SK-N-SH (cell line): ENCODE data around the gene MRPL2. TPM values are rescaled to one million over a fixed set of nuclear protein-coding genes. Genes with fewer than 3 reads are reported as not detected.

Experiments
- CTCF ChIA-PET: fragments of 300-600, 350-600 bp; formaldehyde crosslinking; extraction: SDS; loops from one replicate; lab custom pipeline; 2021; lab: Yijun Ruan, JAX
- POLR2A ChIA-PET: fragments of 350-600 bp; sonication (Branson Sonifier 250); formaldehyde crosslinking; extraction: SDS; loops from one replicate; lab custom pipeline; 2020; ENCODE audit warnings: antibody characterized with exemption, inconsistent platforms; lab: Yijun Ruan, JAX
- DNase-seq: peaks from one replicate; pipeline ENCODE4 v3.0.0; 2012
- H2AFZ ChIP-seq: fragments of 200-600 bp; sonication (generic); 2 replicates; pipeline ENCODE4 v1.8.1; 2016; ENCODE audit warnings: antibody characterized with exemption, mild to moderate bottlenecking, low read depth
- H3F3A ChIP-seq: fragments of 200-600 bp; sonication (generic); replicated peaks from 2 replicates; pipeline ENCODE3; 2016; ENCODE audit warnings: antibody characterized with exemption, mild to moderate bottlenecking; ENCODE audit not compliant: insufficient read depth
- H3K27ac ChIP-seq, 2 experiments: fragments of 200-500 bp in 1 of 2; fragments of 200-600 bp in 1 of 2; sonication (Bioruptor generic) in 1 of 2; sonication (generic), shearing (Covaris generic) in 1 of 2; 2 replicates each; pipeline versions ENCODE4 v1.5.1 to v1.6.1; 2014 to 2016; ENCODE audit warnings: low read depth in 2 of 2, inconsistent platforms in 1 of 2, low read length in 1 of 2, mild to moderate bottlenecking in 1 of 2, mixed read lengths in 1 of 2
- H3K27me3 ChIP-seq: fragments of 200-600 bp; sonication (generic), shearing (Covaris generic); 2 replicates; pipeline ENCODE4 v1.6.1; 2016; ENCODE audit warnings: mixed run types; ENCODE audit not compliant: insufficient read depth
- H3K36me3 ChIP-seq, 2 experiments: fragments of 200-500 bp in 1 of 2; fragments of 200-600 bp in 1 of 2; sonication (Bioruptor generic) in 1 of 2; sonication (generic) in 1 of 2; replicated peaks in 1 of 2; 2 replicates each; pipeline versions ENCODE3 to v1.5.1; 2014 to 2016; ENCODE audit warnings: low read length in 1 of 2, mild to moderate bottlenecking in 1 of 2; ENCODE audit not compliant: insufficient read depth in 2 of 2, control insufficient read depth in 1 of 2
- H3K4me1 ChIP-seq, 2 experiments: fragments of 200-500 bp in 1 of 2; fragments of 200-600 bp in 1 of 2; sonication (Bioruptor generic) in 1 of 2; sonication (generic), shearing (Covaris generic) in 1 of 2; 2 replicates each; pipeline versions ENCODE4 v1.5.1 to v1.6.1; 2014 to 2016; ENCODE audit warnings: low read depth in 1 of 2, low read length in 1 of 2, mixed run types in 1 of 2; ENCODE audit not compliant: insufficient read depth in 2 of 2, control insufficient read depth in 1 of 2
- H3K4me2 ChIP-seq: fragments of 200-600 bp; sonication (generic), shearing (Covaris generic); 2 replicates; pipeline ENCODE4 v1.6.1; 2017; ENCODE audit warnings: mixed run types
- H3K4me3 ChIP-seq, 2 experiments: fragments of 200-500 bp in 1 of 2; fragments of 200-600 bp in 1 of 2; sonication (Bioruptor generic) in 1 of 2; sonication (generic), shearing (Covaris generic) in 1 of 2; 2 replicates each; pipeline versions ENCODE4 v1.5.1 to v1.8.1; 2014 to 2016; ENCODE audit warnings: low read depth in 2 of 2, inconsistent platforms in 1 of 2, low read length in 1 of 2, mild to moderate bottlenecking in 1 of 2, mixed read lengths in 1 of 2, moderate library complexity in 1 of 2
- H3K79me2 ChIP-seq: fragments of 200-600 bp; sonication (generic); 2 replicates; pipeline ENCODE4 v1.8.1; 2017; ENCODE audit warnings: mild to moderate bottlenecking; ENCODE audit not compliant: insufficient read depth
- H3K9ac ChIP-seq: fragments of 200-600 bp; sonication (generic); 2 replicates; pipeline ENCODE4 v1.6.1; 2017; ENCODE audit warnings: mixed run types
- H3K9me2 ChIP-seq: fragments of 200-600 bp; sonication (generic); 2 replicates; pipeline ENCODE4 v1.6.1; 2017; ENCODE audit warnings: mixed run types
- H3K9me3 ChIP-seq: fragments of 200-600 bp; sonication (generic); 2 replicates; pipeline ENCODE4 v1.6.1; 2017; ENCODE audit warnings: mixed run types, mild to moderate bottlenecking, moderate library complexity
- H4K20me1 ChIP-seq: fragments of 200-600 bp; sonication (generic); 2 replicates; pipeline ENCODE4 v1.6.1; 2017; ENCODE audit warnings: mild to moderate bottlenecking, mixed run types; ENCODE audit not compliant: insufficient read depth
- CHD2 ChIP-seq: fragments of 150-350 bp; IDR thresholded peaks from 2 replicates; pipeline ENCODE4 v1.6.1; 2018; ENCODE audit warnings: low read length; ENCODE audit not compliant: partially characterized antibody
- ELF1 ChIP-seq: IDR thresholded peaks from 2 replicates; pipeline ENCODE4 v1.4.0; 2012
- EP300 ChIP-seq, 2 experiments: IDR thresholded peaks; 2 replicates each; pipeline versions ENCODE4 v1.4.0 to v1.6.1; 2012; ENCODE audit warnings: borderline replicate concordance in 1 of 2, low read depth in 1 of 2, low read length in 1 of 2
- EZH2phosphoT487 ChIP-seq: fragments of 200-600 bp; sonication (generic); IDR thresholded peaks from 2 replicates; pipeline ENCODE4 v1.6.1; 2017; ENCODE audit warnings: low read depth, mixed run types, mild to moderate bottlenecking, antibody characterized with exemption, moderate library complexity, borderline replicate concordance
- FOXJ3 ChIP-seq: sonication (generic); formaldehyde crosslinking; IDR thresholded peaks from 2 replicates; pipeline ENCODE4 v1.5.1; 2020; ENCODE audit warnings: mild to moderate bottlenecking, missing genetic modification reagents
- GABPA ChIP-seq: IDR thresholded peaks from 2 replicates; pipeline ENCODE4 v1.4.0; 2012; ENCODE audit warnings: low read depth, mild to moderate bottlenecking
- GATA2 ChIP-seq: sonication (generic); formaldehyde crosslinking; IDR thresholded peaks from 2 replicates; pipeline ENCODE4 v1.5.0; 2020; ENCODE audit warnings: mild to moderate bottlenecking, missing genetic modification reagents
- JUND ChIP-seq: IDR thresholded peaks from 2 replicates; pipeline ENCODE4 v1.4.0; 2012
- MAX ChIP-seq: IDR thresholded peaks from 2 replicates; pipeline ENCODE4 v1.4.0; 2012; ENCODE audit warnings: low read depth
- POLR2AphosphoS5 ChIP-seq: IDR thresholded peaks from 2 replicates; pipeline ENCODE4 v1.6.1; 2012; ENCODE audit warnings: low read depth, low read length
- TAF1 ChIP-seq: IDR thresholded peaks from 2 replicates; pipeline ENCODE4 v1.6.1; 2012; ENCODE audit warnings: low read depth, mild to moderate bottlenecking, low read length, moderate library complexity, borderline replicate concordance
- TCF12 ChIP-seq: IDR thresholded peaks from 2 replicates; pipeline ENCODE4 v1.4.0; 2012
- TEAD4 ChIP-seq: IDR thresholded peaks from 2 replicates; pipeline ENCODE4 v1.4.0; 2012; ENCODE audit warnings: mild to moderate bottlenecking, borderline replicate concordance; ENCODE audit not compliant: insufficient read depth
- USF1 ChIP-seq: IDR thresholded peaks from 2 replicates; pipeline ENCODE4 v1.4.0; 2012; ENCODE audit warnings: low read depth, borderline replicate concordance
- WGBS: methylation state at CpG from one replicate; pipeline ENCODE4 v1.1.6; 2017; ENCODE audit warnings: low lambda C conversion rate; 5-methylcytosine and 5-hydroxymethylcytosine counted together
- polyA plus RNA-seq, 3 experiments: library from polyadenylated mRNA; depleted of rRNA; stranded (reverse); fragments of >200 nt; gene quantifications; 2 replicates each; pipeline ENCODE4 v1.2.3, GENCODE V29; 2012
- TF ChIP-seq, protein P1 (sequence below): fragments of 200-600 bp; sonication (generic); IDR thresholded peaks from 2 replicates; pipeline ENCODE4 v1.6.1; 2017; ENCODE audit warnings: antibody characterized with exemption, mild to moderate bottlenecking, moderate library complexity
- TF ChIP-seq, protein P2 (sequence below): IDR thresholded peaks from 2 replicates; pipeline ENCODE4 v1.6.1; 2012; ENCODE audit warnings: mild to moderate bottlenecking, low read depth, low read length, moderate library complexity
- TF ChIP-seq, protein P3 (sequence below): IDR thresholded peaks from 2 replicates; pipeline ENCODE4 v1.4.0; 2012; ENCODE audit warnings: low read depth, borderline replicate concordance

The MRPL2 gene
- polyA plus RNA-seq, 1 of the 3 experiments (the other 2 are of a cell fraction): 64.7 TPM

DNA sequence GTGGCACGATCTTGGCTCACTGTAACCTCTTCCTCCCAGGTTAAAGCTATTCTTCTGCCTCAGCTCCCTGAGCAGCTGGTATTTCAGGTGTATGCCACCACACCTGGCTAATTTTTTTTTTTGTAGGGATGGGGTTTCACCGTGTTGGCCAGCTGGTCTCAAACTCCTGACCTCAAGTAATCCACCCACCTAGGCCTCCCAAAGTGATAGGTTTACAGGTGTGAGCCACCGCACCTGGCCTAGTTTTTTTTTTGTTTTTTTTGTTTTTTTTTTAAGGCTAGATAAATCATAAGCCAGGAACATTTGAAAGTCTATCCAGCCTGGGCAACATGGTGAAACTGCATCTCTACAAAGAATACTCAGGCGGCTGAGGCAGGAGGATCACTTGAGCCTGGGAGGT lies 26.9 kb downstream of the MRPL2 start:
- H3K36me3 ChIP-seq: peaks cover 29 to 55% of the 10 kb centered on the region in 2 experiments
- no peak overlapping the region for H2AFZ ChIP-seq
- ChIA-PET CTCF (interaction anchor here (1.3 to 2.2 kb wide), 2 partner anchors 97 to 131 kb away, joined by 3 to 6 read pairs; no protein-coding TSS in a partner anchor), POLR2A (interaction anchor here (0.6 to 1.3 kb wide), 3 partner anchors 11 to 359 kb away, joined by 3 to 5 read pairs (median 4); partner anchors contain the start of gene RRP36)
- H3K79me2 ChIP-seq: no peaks in the 10 kb centered on the region
- H3F3A ChIP-seq: peaks cover 35% of the 10 kb centered on the region
- H3K9me3 ChIP-seq: no peaks in the 10 kb centered on the region
- 88% methylated on average over 4 of the region's 4 CpGs for WGBS
- H3K4me3 ChIP-seq: no peak overlapping the region
- no peak overlapping the region for H3K4me2 ChIP-seq
- H4K20me1 ChIP-seq: no peaks in the 10 kb centered on the region
- TF ChIP-seq USF1 (no peak), GATA2 (CRISPR knock-in tag) (no peak), CHD2 (no peak), TCF12 (no peak), FOXJ3 (no peak), POLR2AphosphoS5 (no peak), EP300 (IDR thresholded peaks at IDR 0.05; ENCODE audit: borderline replicate concordance in 1 of 2, low read depth in 1 of 2, low read length in 1 of 2) (no peak), JUND (no peak), TAF1 (no peak), ELF1 (no peak), GABPA (no peak), EZH2phosphoT487 (no peak), TEAD4 (no peak), MAX (no peak)
- TF ChIP-seq, protein P1, sequence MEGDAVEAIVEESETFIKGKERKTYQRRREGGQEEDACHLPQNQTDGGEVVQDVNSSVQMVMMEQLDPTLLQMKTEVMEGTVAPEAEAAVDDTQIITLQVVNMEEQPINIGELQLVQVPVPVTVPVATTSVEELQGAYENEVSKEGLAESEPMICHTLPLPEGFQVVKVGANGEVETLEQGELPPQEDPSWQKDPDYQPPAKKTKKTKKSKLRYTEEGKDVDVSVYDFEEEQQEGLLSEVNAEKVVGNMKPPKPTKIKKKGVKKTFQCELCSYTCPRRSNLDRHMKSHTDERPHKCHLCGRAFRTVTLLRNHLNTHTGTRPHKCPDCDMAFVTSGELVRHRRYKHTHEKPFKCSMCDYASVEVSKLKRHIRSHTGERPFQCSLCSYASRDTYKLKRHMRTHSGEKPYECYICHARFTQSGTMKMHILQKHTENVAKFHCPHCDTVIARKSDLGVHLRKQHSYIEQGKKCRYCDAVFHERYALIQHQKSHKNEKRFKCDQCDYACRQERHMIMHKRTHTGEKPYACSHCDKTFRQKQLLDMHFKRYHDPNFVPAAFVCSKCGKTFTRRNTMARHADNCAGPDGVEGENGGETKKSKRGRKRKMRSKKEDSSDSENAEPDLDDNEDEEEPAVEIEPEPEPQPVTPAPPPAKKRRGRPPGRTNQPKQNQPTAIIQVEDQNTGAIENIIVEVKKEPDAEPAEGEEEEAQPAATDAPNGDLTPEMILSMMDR: no peak
- TF ChIP-seq, protein P2, sequence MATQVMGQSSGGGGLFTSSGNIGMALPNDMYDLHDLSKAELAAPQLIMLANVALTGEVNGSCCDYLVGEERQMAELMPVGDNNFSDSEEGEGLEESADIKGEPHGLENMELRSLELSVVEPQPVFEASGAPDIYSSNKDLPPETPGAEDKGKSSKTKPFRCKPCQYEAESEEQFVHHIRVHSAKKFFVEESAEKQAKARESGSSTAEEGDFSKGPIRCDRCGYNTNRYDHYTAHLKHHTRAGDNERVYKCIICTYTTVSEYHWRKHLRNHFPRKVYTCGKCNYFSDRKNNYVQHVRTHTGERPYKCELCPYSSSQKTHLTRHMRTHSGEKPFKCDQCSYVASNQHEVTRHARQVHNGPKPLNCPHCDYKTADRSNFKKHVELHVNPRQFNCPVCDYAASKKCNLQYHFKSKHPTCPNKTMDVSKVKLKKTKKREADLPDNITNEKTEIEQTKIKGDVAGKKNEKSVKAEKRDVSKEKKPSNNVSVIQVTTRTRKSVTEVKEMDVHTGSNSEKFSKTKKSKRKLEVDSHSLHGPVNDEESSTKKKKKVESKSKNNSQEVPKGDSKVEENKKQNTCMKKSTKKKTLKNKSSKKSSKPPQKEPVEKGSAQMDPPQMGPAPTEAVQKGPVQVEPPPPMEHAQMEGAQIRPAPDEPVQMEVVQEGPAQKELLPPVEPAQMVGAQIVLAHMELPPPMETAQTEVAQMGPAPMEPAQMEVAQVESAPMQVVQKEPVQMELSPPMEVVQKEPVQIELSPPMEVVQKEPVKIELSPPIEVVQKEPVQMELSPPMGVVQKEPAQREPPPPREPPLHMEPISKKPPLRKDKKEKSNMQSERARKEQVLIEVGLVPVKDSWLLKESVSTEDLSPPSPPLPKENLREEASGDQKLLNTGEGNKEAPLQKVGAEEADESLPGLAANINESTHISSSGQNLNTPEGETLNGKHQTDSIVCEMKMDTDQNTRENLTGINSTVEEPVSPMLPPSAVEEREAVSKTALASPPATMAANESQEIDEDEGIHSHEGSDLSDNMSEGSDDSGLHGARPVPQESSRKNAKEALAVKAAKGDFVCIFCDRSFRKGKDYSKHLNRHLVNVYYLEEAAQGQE: no peak
- TF ChIP-seq, protein P3, sequence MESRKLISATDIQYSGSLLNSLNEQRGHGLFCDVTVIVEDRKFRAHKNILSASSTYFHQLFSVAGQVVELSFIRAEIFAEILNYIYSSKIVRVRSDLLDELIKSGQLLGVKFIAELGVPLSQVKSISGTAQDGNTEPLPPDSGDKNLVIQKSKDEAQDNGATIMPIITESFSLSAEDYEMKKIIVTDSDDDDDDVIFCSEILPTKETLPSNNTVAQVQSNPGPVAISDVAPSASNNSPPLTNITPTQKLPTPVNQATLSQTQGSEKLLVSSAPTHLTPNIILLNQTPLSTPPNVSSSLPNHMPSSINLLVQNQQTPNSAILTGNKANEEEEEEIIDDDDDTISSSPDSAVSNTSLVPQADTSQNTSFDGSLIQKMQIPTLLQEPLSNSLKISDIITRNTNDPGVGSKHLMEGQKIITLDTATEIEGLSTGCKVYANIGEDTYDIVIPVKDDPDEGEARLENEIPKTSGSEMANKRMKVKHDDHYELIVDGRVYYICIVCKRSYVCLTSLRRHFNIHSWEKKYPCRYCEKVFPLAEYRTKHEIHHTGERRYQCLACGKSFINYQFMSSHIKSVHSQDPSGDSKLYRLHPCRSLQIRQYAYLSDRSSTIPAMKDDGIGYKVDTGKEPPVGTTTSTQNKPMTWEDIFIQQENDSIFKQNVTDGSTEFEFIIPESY: no peak
- H3K9me2 ChIP-seq: no peaks in the 10 kb centered on the region
- H3K9ac ChIP-seq: no peak overlapping the region
- no peaks in the 10 kb centered on the region for H3K4me1 ChIP-seq
- no peaks in the 10 kb centered on the region for H3K27me3 ChIP-seq
- no peak for DNase-seq
- H3K27ac ChIP-seq: no peak overlapping the region
